H1 (cell line): ENCODE results near the gene URAD.

Experiments
- CTCF ChIP-seq, 3 experiments: IDR thresholded peaks; 1 replicate in 2 of 3; 2 replicates in 1 of 3; pipeline versions ENCODE4 v1.5.1 to v1.6.1; 2011; ENCODE audit warnings: low read length in 3 of 3, mild to moderate bottlenecking in 3 of 3, inconsistent platforms in 2 of 3, low read depth in 1 of 3, moderate library complexity in 1 of 3; ENCODE audit not compliant: insufficient read depth in 1 of 3; ENCODE audit errors: control extremely low read depth in 1 of 3
- SIX5 ChIP-seq: IDR thresholded peaks from 2 replicates; pipeline ENCODE4 v1.6.1; 2011; ENCODE audit warnings: mild to moderate bottlenecking, low read depth, low read length
- TF ChIP-seq, protein P1 (sequence below): IDR thresholded peaks from 2 replicates; pipeline ENCODE4 v1.6.1; 2012; ENCODE audit warnings: low read length, inconsistent platforms

GRCh38 chr13:27956576-27957300 lies 31.8 kb downstream of the URAD start:
- TF ChIP-seq CTCF (IDR thresholded peaks at IDR 0.05; ENCODE audit: control extremely low read depth in 1 of 3, insufficient read depth in 1 of 3, low read depth in 1 of 3, low read length in 3 of 3) (no peak), SIX5 (no peak)
- TF ChIP-seq, protein P1, sequence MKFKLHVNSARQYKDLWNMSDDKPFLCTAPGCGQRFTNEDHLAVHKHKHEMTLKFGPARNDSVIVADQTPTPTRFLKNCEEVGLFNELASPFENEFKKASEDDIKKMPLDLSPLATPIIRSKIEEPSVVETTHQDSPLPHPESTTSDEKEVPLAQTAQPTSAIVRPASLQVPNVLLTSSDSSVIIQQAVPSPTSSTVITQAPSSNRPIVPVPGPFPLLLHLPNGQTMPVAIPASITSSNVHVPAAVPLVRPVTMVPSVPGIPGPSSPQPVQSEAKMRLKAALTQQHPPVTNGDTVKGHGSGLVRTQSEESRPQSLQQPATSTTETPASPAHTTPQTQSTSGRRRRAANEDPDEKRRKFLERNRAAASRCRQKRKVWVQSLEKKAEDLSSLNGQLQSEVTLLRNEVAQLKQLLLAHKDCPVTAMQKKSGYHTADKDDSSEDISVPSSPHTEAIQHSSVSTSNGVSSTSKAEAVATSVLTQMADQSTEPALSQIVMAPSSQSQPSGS: no peak
